Activated CD4-positive, alpha-beta T cell treated with anti-CD3 and anti-CD28 coated beads for 24 hours (primary cell): ENCODE data around the gene PRPH.
"Not testable (repeated sequence)": the region's sequence is repeated elsewhere in the genome, so short reads cannot be mapped to it uniquely, and the experiment has no call there.

Experiments
- DNase-seq, 2 donors: peaks; one replicate each; pipeline ENCODE4 v3.0.0-alpha.2; 2020; ENCODE audit warnings: low read depth in 2 of 2

PRPH gene

DNA sequence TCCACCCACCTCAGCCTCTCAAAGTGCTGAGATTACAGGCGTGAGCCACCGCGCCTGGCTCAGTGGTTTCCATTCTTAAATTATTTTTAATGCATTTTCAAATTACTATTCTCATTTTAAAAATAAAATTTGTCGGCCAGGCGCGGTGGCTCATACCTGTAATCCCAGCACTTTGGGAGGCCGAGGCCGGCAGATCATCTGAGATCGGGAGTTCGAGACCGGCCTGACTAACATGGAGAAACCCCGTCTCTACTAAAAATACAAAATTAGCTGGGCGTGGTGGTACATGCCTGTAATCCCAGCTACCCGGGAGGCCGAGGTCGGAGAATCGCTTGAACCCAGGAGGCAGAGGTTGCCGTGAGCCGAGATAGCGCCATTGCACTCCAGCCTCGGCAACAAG is 38.8 kb downstream of the PRPH start:
- not testable (repeated sequence) for DNase-seq

GRCh38 chr12:49334226-49334625 is 39.3 kb downstream of the PRPH start:
- no peak for DNase-seq

DNA sequence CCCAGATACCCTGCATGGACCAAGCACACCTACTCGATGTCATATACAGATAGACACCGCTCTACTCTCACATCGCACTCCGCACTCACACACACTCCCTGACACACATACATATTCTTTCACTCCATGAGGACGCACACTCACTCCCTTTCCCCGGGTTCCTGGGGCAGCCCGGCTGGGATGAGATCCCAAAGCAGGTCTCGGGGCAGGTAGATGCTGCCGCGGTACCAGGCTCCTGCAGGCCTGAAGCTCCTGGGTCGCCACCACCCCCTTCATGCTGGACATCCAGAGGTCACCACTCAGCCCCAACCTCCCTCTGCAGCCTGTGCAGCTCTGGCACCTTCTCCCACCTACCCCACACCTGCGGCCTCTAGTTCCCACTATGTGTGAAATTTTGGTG is 39.7 kb downstream of the PRPH start:
- DNase-seq: no peak

- no peak for DNase-seq
These were observed 40.4 kb downstream of the PRPH start for GRCh38 chr12:49335118-49335954.

GRCh38 chr12:49335955-49336644 is 41.2 kb downstream of the PRPH start:
- DNase-seq: no peak

- peak; percentile 82 to 87 for DNase-seq
These were observed 42.0 kb downstream of the PRPH start, which contains the start of gene C1QL4 for GRCh38 chr12:49336645-49337584. Gene C1QL4, minus strand, starts transcription at chr12:49337188. Its CDS starts 711 bp downstream, at chr12:49336477.

- DNase-seq: no peak
These were observed 44.0 kb downstream of the PRPH start for GRCh38 chr12:49338830-49339463.

- no peak for DNase-seq
These were observed 44.5 kb downstream of the PRPH start for GRCh38 chr12:49339464-49339861.

DNA sequence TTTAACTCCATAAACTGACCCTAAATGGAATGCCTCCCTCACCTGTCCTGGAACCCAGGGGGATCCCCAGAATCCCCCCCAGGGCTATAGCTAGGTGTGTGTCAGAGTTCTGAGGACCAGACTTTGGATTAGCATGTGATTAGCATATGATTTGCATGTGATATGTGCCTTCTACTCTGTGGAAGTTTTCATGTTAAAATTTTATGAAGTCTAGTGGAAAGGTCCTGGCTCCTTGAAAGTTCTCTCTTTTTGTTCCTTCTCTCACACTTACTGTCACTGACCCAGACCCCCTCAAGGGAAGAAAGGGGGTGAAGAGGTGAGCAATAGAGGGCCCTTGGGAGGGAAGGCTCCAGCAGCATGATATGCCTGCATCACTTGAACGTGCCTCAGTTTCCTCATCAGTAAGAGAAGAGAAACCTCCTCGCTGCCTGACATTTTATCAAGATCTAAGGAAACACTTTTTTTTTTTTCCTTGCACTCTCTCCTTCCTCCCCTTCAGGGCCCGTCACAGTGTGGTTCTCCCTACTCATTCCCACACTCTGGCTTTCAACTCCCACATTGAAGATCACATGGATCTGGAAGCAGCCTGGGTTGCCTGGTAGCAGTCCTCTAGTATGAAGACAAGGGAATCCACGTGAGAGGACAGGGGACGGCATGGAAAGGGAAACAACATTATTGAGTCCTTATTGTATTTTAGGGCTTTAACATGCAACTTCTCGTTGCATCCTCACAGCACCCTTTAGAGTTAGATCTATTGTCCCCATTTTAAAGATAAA is 45.3 kb downstream of the PRPH start:
- no peak for DNase-seq

- DNase-seq: no peak
These were observed 46.2 kb downstream of the PRPH start for GRCh38 chr12:49340971-49341776.

DNA sequence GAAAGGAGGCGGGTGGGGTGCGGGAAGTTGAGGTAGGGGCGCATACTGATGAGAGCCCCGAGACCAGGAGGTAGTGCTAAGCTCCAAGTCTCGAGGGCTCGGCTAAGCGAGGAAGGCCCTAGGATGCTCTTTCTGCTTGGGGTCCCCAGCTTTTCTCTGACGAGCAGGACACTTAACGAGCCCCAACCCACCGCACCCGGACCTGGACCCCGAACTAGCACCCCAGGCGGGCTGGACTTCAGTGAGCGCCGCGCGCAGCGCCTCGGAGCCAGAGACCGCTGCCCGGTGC is 46.8 kb downstream of the PRPH start:
- DNase-seq: no peak

GRCh38 chr12:49342066-49342913 is 47.3 kb downstream of the PRPH start:
- peak; percentile 69 to 79 for DNase-seq

DNA sequence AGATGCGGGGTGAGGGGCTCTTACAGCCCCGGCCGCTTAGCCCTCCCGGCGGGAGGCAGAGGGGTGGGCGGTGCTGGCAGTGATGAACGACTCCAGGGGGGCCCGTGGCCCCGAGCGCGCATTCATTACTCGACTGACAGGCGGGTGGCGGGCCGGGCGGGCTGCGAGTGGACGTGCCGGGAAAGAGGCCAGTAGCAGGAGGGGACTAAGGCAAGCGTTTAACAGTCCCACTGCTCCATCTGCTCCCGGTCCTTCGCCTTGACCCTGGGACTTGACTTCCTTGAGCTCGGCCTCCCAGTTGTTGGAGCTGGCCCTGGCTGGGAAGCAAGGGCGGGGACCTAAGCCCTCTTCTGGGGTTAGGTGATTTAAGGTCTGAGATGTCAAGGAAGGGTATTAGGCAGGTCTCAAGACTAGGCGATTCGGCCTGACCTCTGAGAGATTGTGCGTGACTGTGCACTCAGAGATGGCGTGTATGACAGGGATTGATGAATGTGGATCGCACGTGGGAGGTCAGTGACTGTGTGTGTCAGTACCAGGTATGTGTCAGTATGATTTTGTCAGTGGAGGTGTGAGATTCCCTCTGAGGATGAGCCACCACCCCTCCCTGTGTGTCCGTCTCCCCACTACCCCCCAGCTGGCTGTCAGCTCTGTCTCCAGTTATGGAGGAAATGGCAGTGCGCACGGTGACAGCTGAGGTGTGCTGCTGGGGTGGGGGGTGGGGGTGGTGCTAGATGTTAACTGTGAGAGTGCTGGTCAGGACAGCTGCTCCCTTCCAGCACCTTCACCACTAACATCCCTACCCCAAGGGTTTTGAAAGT is 48.2 kb downstream of the PRPH start:
- DNase-seq: no peak

GRCh38 chr12:49344486-49345050 is 49.6 kb downstream of the PRPH start:
- DNase-seq: no peak

GRCh38 chr12:49345051-49345824 is 50.3 kb downstream of the PRPH start:
- DNase-seq: no peak

- DNase-seq: no peak
These were observed 51.1 kb downstream of the PRPH start for GRCh38 chr12:49345825-49346658.
